Dendritic cell treated with granulocyte-macrophage colony-stimulating factor and Interleukin-4, amounts not matched to agents 40 ng/mL and 50 ng/mL, for 4 days (primary cell): ENCODE data around the gene DNAH12.
"Not testable (repeated sequence)": the region's sequence is repeated elsewhere in the genome, so short reads cannot be mapped to it uniquely, and the experiment has no call there.

Source experiments
- H3K27ac Mint-ChIP-seq: one replicate; pipeline ENCODE4 v1.8.0; 2022; ENCODE audit warnings: mild to moderate bottlenecking, mixed read lengths
- H3K27me3 Mint-ChIP-seq: one replicate; pipeline ENCODE4 v1.8.0; 2022; ENCODE audit warnings: mild to moderate bottlenecking, mixed read lengths
- H3K36me3 Mint-ChIP-seq: one replicate; pipeline ENCODE4 v1.8.0; 2022; ENCODE audit warnings: low read depth, mixed read lengths
- H3K4me1 Mint-ChIP-seq: one replicate; pipeline ENCODE4 v1.8.0; 2022; ENCODE audit warnings: low read depth, mixed read lengths
- H3K4me3 Mint-ChIP-seq: one replicate; pipeline ENCODE4 v1.8.0; 2022; ENCODE audit warnings: mild to moderate bottlenecking, moderate library complexity, mixed read lengths
- H3K9me3 Mint-ChIP-seq: one replicate; pipeline ENCODE4 v1.8.0; 2022; ENCODE audit warnings: mixed read lengths
- intact Hi-C: fragments of 100-400 bp; cut with micrococcal nuclease; formaldehyde crosslinking; loops from one replicate; pipeline ENCODE4 v1.15.0; 2022

DNAH12 gene

GRCh38 chr3:57411715-57412114 is 132.4 kb downstream of the DNAH12 start:
- intact Hi-C loops, result no loop called here

GRCh38 chr3:57409471-57409870 is 134.7 kb downstream of the DNAH12 start:
- Mint-ChIP-seq H3K4me3 (no peak overlapping the region), H3K27ac (no peak overlapping the region), H3K36me3 (no peaks in the 10 kb centered on the region), H3K9me3 (no peaks in the 10 kb centered on the region), H3K4me1 (no peaks in the 10 kb centered on the region), H3K27me3 (no peaks in the 10 kb centered on the region)
- intact Hi-C loops, result no loop called here

More at GRCh38 chr3:57411715-57412114, 132.4 kb downstream of the DNAH12 start:
- H3K9me3 Mint-ChIP-seq, result no peaks in the 10 kb centered on the region
- H3K36me3 Mint-ChIP-seq, result no peaks in the 10 kb centered on the region
- no peak overlapping the region for H3K4me3 Mint-ChIP-seq
- H3K27me3 Mint-ChIP-seq, result no peaks in the 10 kb centered on the region
- H3K27ac Mint-ChIP-seq, result no peak overlapping the region
- no peaks in the 10 kb centered on the region for H3K4me1 Mint-ChIP-seq

GRCh38 chr3:57402675-57403074 is 141.5 kb downstream of the DNAH12 start:
- no peaks in the 10 kb centered on the region for H3K36me3 Mint-ChIP-seq
- intact Hi-C loops, result no loop called here
- peaks cover 2% of the 10 kb centered on the region for H3K4me1 Mint-ChIP-seq
- H3K27ac Mint-ChIP-seq, result no peak overlapping the region
- H3K4me3 Mint-ChIP-seq, result no peak overlapping the region
- no peaks in the 10 kb centered on the region for H3K27me3 Mint-ChIP-seq
- H3K9me3 Mint-ChIP-seq, result no peaks in the 10 kb centered on the region

- H3K4me3 Mint-ChIP-seq, result no peak overlapping the region
- intact Hi-C loops, result no loop called here
- no peak overlapping the region for H3K27ac Mint-ChIP-seq
These were observed 146.7 kb downstream of the DNAH12 start for GRCh38 chr3:57397175-57398026.

GRCh38 chr3:57393977-57394376 is 150.2 kb downstream of the DNAH12 start:
- Mint-ChIP-seq H3K4me1 (peaks cover 14% of the 10 kb centered on the region), H3K27me3 (no peaks in the 10 kb centered on the region), H3K27ac (no peak overlapping the region), H3K9me3 (no peaks in the 10 kb centered on the region), H3K4me3 (no peak overlapping the region), H3K36me3 (no peaks in the 10 kb centered on the region)
- intact Hi-C loops, result no loop called here

More at GRCh38 chr3:57397175-57398026, 146.7 kb downstream of the DNAH12 start:
- Mint-ChIP-seq H3K27me3 (no peaks in the 10 kb centered on the region), H3K9me3 (no peaks in the 10 kb centered on the region), H3K4me1 (peaks cover 14% of the 10 kb centered on the region), H3K36me3 (no peaks in the 10 kb centered on the region)

- peaks cover 7% of the 10 kb centered on the region for H3K4me1 Mint-ChIP-seq
- H3K36me3 Mint-ChIP-seq, result no peaks in the 10 kb centered on the region
- H3K27ac Mint-ChIP-seq, result no peak overlapping the region
- intact Hi-C loops, result no loop called here
- no peak overlapping the region for H3K4me3 Mint-ChIP-seq
- no peaks in the 10 kb centered on the region for H3K27me3 Mint-ChIP-seq
- H3K9me3 Mint-ChIP-seq, result no peaks in the 10 kb centered on the region
These were observed 152.4 kb downstream of the DNAH12 start for GRCh38 chr3:57391767-57392166.

GRCh38 chr3:57389271-57389670 is 154.9 kb downstream of the DNAH12 start:
- H3K36me3 Mint-ChIP-seq, result no peaks in the 10 kb centered on the region
- no peak overlapping the region for H3K27ac Mint-ChIP-seq
- intact Hi-C loops, result no loop called here
- H3K9me3 Mint-ChIP-seq, result no peaks in the 10 kb centered on the region
- H3K4me3 Mint-ChIP-seq, result no peak overlapping the region
- peaks cover 5% of the 10 kb centered on the region for H3K4me1 Mint-ChIP-seq
- no peaks in the 10 kb centered on the region for H3K27me3 Mint-ChIP-seq

- H3K27ac Mint-ChIP-seq, result no peak overlapping the region
- no peaks in the 10 kb centered on the region for H3K4me1 Mint-ChIP-seq
- H3K9me3 Mint-ChIP-seq, result no peaks in the 10 kb centered on the region
- H3K27me3 Mint-ChIP-seq, result no peaks in the 10 kb centered on the region
- H3K4me3 Mint-ChIP-seq, result no peak overlapping the region
- H3K36me3 Mint-ChIP-seq, result no peaks in the 10 kb centered on the region
- intact Hi-C loops, result no loop called here
These were observed 157.8 kb downstream of the DNAH12 start for GRCh38 chr3:57386307-57386706.

- H3K4me3 Mint-ChIP-seq, result no peak overlapping the region
- no peak overlapping the region for H3K27ac Mint-ChIP-seq
- no peaks in the 10 kb centered on the region for H3K4me1 Mint-ChIP-seq
- no peaks in the 10 kb centered on the region for H3K27me3 Mint-ChIP-seq
- no peaks in the 10 kb centered on the region for H3K9me3 Mint-ChIP-seq
- no peaks in the 10 kb centered on the region for H3K36me3 Mint-ChIP-seq
- intact Hi-C loops, result no loop called here
These were observed 158.6 kb downstream of the DNAH12 start for GRCh38 chr3:57385498-57385897.

- H3K4me3 Mint-ChIP-seq, result no peak overlapping the region
- H3K36me3 Mint-ChIP-seq, result no peaks in the 10 kb centered on the region
- no peak overlapping the region for H3K27ac Mint-ChIP-seq
- no peaks in the 10 kb centered on the region for H3K4me1 Mint-ChIP-seq
- H3K9me3 Mint-ChIP-seq, result no peaks in the 10 kb centered on the region
- intact Hi-C loops, result no loop called here
- no peaks in the 10 kb centered on the region for H3K27me3 Mint-ChIP-seq
These were observed 160.3 kb downstream of the DNAH12 start for GRCh38 chr3:57383838-57384237.

GRCh38 chr3:57383406-57383805 is 160.7 kb downstream of the DNAH12 start:
- Mint-ChIP-seq H3K9me3 (no peaks in the 10 kb centered on the region), H3K4me3 (no peak overlapping the region), H3K36me3 (no peaks in the 10 kb centered on the region), H3K27ac (no peak overlapping the region), H3K27me3 (no peaks in the 10 kb centered on the region), H3K4me1 (no peaks in the 10 kb centered on the region)
- intact Hi-C loops, result no loop called here

GRCh38 chr3:57382933-57383332 is 161.2 kb downstream of the DNAH12 start:
- Mint-ChIP-seq H3K27ac (no peak overlapping the region), H3K4me3 (no peak overlapping the region), H3K4me1 (no peaks in the 10 kb centered on the region), H3K27me3 (no peaks in the 10 kb centered on the region), H3K36me3 (no peaks in the 10 kb centered on the region), H3K9me3 (no peaks in the 10 kb centered on the region)
- intact Hi-C loops, result no loop called here

GRCh38 chr3:57370341-57370740 is 173.8 kb downstream of the DNAH12 start:
- intact Hi-C loops, result no loop called here
- H3K9me3 Mint-ChIP-seq, result peaks cover 9% of the 10 kb centered on the region
- no peak overlapping the region for H3K27ac Mint-ChIP-seq
- no peaks in the 10 kb centered on the region for H3K4me1 Mint-ChIP-seq
- H3K4me3 Mint-ChIP-seq, result no peak overlapping the region
- no peaks in the 10 kb centered on the region for H3K27me3 Mint-ChIP-seq
- H3K36me3 Mint-ChIP-seq, result no peaks in the 10 kb centered on the region

GRCh38 chr3:57365089-57365488 is 179.1 kb downstream of the DNAH12 start:
- H3K27ac Mint-ChIP-seq, intact Hi-C loops, H3K4me1 Mint-ChIP-seq, H3K36me3 Mint-ChIP-seq, H3K27me3 Mint-ChIP-seq, H3K9me3 Mint-ChIP-seq, H3K4me3 Mint-ChIP-seq: not testable (repeated sequence)

GRCh38 chr3:57356275-57356674 is 187.9 kb downstream of the DNAH12 start:
- H3K36me3 Mint-ChIP-seq, H3K4me1 Mint-ChIP-seq, H3K27ac Mint-ChIP-seq, H3K4me3 Mint-ChIP-seq, intact Hi-C loops, H3K27me3 Mint-ChIP-seq, H3K9me3 Mint-ChIP-seq: not testable (repeated sequence)
